22Rv1 (cell line): ENCODE measurements around the gene PCSK5.

ENCODE experiments used
- CTCF ChIP-seq: fragments of 450-650 bp; IDR thresholded peaks from 2 replicates; pipeline ENCODE4 v1.5.1; 2017; ENCODE audit warnings: mild to moderate bottlenecking
- ZFX ChIP-seq: fragments of 450-650 bp; IDR thresholded peaks from 2 replicates; pipeline ENCODE4 v1.6.1; 2017; ENCODE audit warnings: antibody characterized with exemption, borderline replicate concordance

GRCh38 chr9:76025286-76025685, 134.8 kb downstream of the PCSK5 start:
- TF ChIP-seq CTCF, result no peak
- TF ChIP-seq ZFX, result no peak
